Retinal pigment epithelial cell (primary cell): ENCODE measurements around the gene KLC4.
"Not testable (repeated sequence)": the region's sequence is repeated elsewhere in the genome, so short reads cannot be mapped to it uniquely, and the experiment has no call there.

Experiments
- DNase-seq: peaks from one replicate; pipeline ENCODE4 v3.0.0-alpha.2; 2010; ENCODE audit warnings: low read depth
- H3K4me3 ChIP-seq: 2 replicates; pipeline ENCODE4 v1.5.1; 2011; ENCODE audit warnings: mild to moderate bottlenecking, low read length, control low read depth, moderate library complexity
- TF ChIP-seq, protein P1 (sequence below): conservative IDR thresholded peaks from 2 replicates; pipeline ENCODE4 v1.5.1; 2011; ENCODE audit warnings: low read depth, low read length, control low read depth, inconsistent platforms

The KLC4 gene

DNA sequence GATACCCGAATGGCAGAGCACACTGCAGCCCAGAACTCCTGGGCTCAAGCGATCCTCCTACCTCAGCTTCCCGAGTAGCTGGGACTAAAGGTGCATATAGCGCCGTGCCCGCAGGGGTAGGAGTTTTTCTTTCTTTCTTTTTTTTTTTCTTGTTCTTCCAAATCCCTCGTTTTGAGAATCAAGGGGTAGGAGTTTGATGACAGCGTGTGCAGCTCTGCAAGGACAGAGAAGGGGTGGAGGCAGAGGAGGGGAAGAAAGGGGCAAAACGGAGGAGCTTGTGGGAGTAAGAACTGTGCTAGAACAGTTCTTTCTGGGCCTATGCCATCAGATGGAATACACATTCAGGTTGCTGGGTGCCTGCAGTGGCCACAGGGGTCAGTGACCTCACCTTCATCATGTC lies 22.7 kb upstream of the KLC4 start:
- no peak overlapping the region for H3K4me3 ChIP-seq
- TF ChIP-seq, protein P1, sequence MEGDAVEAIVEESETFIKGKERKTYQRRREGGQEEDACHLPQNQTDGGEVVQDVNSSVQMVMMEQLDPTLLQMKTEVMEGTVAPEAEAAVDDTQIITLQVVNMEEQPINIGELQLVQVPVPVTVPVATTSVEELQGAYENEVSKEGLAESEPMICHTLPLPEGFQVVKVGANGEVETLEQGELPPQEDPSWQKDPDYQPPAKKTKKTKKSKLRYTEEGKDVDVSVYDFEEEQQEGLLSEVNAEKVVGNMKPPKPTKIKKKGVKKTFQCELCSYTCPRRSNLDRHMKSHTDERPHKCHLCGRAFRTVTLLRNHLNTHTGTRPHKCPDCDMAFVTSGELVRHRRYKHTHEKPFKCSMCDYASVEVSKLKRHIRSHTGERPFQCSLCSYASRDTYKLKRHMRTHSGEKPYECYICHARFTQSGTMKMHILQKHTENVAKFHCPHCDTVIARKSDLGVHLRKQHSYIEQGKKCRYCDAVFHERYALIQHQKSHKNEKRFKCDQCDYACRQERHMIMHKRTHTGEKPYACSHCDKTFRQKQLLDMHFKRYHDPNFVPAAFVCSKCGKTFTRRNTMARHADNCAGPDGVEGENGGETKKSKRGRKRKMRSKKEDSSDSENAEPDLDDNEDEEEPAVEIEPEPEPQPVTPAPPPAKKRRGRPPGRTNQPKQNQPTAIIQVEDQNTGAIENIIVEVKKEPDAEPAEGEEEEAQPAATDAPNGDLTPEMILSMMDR, result no peak
- DNase-seq, result no peak

DNA sequence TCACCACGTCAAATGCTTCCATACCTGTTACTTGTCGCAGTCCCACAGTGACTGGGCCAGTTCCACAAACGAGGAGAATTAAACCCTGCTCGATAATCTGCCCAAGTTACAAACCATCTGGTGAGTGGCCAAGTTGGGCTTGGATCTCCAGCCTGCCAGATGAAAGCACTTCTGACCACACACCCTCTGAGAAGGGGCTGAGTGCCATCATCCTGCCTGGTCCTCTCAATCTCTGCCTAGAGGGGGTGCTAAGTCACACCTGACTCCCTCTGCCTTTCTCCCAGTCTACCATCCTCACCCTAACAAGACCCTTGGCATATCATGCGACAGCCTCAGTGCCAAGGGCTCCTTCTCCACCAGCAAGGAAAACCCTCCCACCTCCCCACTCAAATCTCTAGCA lies 22.2 kb upstream of the KLC4 start:
- H3K4me3 ChIP-seq, result no peak overlapping the region
- TF ChIP-seq, protein P1, result no peak
- DNase-seq, result no peak

DNA sequence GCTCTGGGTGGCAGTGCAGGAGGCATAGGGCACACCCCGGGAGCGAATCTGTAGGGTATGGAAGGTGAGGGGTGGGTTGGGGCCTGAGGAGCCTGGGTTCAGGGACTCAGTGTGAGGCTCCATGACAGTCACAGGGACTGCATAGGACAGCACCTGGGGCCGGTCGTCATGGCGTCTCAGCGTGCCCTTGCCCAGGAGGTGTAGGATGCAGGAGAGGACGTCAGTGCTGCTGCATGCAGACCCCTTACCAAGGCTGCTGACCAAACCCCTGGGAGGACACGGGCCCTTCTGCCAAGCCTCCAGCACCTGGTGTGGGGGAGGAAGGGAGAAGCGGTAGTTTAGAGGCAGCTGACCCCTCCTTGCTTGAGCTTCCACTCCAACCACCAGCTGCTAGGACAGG lies 21.7 kb upstream of the KLC4 start:
- H3K4me3 ChIP-seq, result no peak overlapping the region
- no peak for DNase-seq
- TF ChIP-seq, protein P1, result no peak

DNA sequence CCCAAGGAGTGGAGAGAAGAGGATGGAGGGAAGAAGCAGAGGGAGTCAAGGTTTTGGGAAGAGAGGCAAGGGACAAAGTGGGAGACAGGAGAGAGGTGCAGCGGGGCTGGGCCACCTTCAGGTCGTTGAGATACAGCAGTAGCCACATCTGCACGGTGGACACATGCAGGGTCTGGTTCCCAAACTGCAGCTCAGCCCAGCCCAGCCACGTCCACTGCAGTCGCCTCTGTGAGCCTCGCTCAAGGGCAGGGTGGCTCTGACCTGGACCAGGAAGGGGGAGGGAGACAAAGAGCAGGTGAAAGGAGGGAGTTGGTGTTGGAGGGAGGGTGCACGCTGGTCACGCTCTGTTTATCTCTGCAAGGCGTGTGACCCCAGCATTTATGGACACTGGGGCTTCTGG lies 20.7 kb upstream of the KLC4 start:
- no peak overlapping the region for H3K4me3 ChIP-seq
- TF ChIP-seq, protein P1, result no peak
- DNase-seq, result no peak

DNA sequence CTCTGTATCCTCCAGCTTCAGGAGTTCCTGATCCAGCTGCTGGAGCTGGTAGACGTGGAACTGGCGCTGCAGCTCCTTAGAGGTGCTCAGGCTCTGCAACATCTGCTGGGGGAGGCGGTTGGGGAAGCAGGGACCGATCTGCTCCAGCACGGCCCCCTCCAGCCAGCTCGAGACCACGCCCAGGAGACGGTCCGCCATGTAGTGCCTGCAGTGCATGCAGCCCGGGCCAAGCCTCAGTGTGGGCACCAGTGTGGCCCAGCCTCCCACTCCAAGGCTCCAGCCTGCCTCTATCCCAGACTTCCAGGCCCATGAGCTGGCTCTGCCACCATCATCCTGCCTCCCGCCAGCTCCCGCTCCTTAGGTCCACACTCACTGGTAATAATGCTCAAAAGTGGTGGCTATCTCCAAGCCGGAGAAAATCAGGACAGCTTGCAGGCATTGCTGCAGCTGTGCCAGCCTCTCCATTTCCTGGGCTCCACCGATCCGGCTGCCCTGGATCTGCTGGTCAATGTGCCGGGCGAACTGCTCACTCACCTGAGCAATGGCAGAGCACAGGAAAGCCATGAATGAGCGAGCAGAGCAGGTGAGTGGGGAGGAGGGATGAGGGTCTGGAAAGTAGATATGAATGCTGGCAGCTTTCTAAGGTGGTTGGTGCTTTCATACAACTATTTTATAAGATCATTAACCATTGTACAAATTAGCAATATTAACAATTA lies 18.7 kb upstream of the KLC4 start:
- no peak for DNase-seq
- TF ChIP-seq, protein P1, result no peak
- H3K4me3 ChIP-seq, result no peak overlapping the region

DNA sequence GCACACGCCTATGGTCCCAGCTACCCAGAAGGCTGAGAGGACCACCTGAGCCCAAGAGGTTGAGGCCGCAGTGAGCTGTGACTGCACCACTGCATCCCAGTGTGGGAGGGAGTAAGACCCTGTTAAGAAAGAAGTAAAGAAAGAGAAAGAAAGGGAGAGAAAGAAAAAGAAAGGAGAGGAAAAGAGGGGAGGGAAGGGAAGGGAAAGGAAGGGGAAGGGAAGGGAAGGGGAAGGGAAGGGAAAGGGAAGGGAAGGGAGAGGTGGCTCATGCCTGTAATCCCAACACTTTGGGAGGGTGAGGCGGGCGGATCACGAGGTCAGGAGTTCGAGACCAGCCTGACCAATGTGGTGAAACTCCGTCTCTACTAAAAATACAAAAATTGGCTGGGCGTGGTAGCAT lies 18.0 kb upstream of the KLC4 start:
- DNase-seq, result not testable (repeated sequence)

DNA sequence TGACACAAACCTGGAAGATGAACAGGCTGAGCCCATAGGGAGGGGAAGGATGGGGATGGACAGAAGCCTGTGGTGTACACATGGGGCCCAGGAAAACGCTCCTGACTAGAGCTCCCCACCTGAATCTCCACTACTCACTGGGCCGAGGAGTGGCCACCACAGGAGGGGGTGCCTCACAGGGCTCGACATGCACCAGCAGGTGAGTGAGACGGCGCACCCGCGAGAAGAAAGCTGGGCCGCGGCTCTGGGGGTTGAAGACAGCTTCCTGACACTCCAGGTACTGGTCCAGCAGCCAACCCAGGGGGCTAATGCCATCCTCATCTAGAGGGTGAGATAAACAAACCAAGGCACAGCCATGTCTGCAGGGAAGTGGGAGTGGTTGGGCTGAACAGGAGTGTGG lies 16.1 kb upstream of the KLC4 start:
- no peak for DNase-seq
- TF ChIP-seq, protein P1, result no peak
- H3K4me3 ChIP-seq, result no peak overlapping the region

More for the DNA sequence above, 18.0 kb upstream of the KLC4 start:
- not testable (repeated sequence) for H3K4me3 ChIP-seq
